OCI-M1 (cell line): ENCODE measurements around the gene CADPS2.

Experiments used
- DNase-seq: peaks from one replicate; lab custom pipeline; 2025; lab: John Stamatoyannopoulos, UW

CADPS2 gene

GRCh38 chr7:122364761-122365280 lies 521.4 kb downstream of the CADPS2 start:
- no peak for DNase-seq

GRCh38 chr7:122363144-122363543 lies 523.1 kb downstream of the CADPS2 start:
- no peak for DNase-seq

DNA sequence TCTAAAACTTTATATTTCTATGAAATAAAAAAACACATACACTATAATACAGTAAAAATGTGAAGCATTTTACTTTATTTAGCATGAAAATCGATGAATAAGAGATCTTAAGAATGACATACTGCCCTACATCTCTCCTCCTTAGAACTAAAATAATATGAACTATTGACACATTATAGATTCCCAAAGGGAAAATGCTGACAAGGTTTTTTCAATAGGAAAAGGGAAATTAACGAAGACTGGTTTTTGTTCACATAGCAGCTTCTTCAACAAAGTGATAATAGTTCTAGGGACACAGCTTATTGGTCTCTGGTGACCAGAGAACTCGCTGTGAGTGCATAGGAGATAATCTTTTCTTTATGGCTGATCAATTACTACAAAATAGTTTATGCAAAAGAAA lies 523.8 kb downstream of the CADPS2 start:
- no peak for DNase-seq

DNA sequence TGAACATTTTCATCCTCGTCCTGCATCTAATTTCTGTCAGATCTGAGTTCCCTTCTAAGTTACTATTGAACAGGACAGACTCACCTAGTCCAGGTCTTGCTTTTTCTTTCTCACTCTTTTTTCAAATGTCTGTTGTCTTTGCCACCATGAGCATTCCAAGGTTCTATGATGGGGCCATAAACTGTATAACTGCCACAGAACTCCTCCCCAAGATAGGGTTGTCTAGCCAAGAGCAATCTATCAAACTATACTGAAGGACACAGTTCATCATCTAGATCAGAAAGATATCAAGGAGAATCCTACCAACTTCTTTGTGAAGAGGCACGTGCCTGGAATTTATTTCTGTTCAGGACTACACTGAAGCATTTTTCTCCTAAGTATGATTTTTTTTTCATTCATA lies 531.6 kb downstream of the CADPS2 start:
- DNase-seq: no peak

DNA sequence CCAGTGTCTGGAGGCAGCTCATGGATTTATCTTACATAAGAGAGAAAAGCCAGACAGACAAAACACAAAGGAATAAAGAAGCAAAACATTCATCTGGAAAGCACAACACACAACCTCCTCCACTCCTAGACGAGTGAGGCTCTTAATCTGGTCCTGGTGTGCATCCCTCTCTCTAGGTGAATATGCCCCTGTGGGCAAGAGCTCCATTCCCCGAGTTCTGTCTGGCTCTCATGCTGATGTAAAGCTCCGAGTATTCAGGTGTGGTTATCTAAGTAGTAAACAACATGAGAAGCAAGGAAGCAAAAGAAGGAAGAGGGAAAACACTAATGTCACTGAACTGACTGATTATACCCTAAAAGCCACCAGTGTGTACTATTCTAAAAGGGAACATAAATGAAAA lies 533.8 kb downstream of the CADPS2 start:
- no peak for DNase-seq

GRCh38 chr7:122350701-122351100 lies 535.6 kb downstream of the CADPS2 start:
- no peak for DNase-seq

DNA sequence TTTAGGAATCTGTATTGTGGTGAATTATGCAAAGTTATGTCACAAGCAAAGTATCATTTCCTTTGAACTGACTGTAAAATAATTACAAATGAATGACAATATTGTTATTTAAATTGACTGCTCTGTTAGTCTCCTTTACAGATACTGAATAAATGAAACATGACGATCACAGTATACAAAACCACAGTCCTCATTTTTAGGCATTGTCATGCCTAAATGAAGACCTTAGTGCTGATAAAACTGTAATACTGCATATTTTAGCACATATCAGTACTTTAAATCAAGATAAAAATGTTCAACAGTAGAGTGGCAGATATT lies 542.0 kb downstream of the CADPS2 start:
- no peak for DNase-seq

- DNase-seq: no peak
Observed at GRCh38 chr7:122343601-122344302, 542.5 kb downstream of the CADPS2 start.

DNA sequence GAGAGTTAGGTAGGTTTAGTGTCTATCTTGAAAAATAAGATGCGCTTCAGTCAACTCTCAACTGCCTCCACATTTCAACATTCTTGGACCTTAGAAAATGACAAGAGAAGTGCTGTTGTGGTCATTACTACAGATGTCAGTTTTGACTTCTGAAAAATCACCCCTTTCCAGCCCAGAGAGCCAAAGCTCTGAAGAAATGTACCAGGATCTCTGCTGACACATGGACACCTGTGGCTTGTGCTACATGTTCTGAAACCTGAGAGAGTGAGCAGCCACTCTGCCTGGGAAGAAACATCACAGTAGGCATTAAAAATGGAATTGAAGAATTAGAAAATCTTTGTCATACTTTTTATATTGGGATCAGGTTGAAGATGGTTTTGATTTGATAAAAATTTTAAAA lies 545.8 kb downstream of the CADPS2 start:
- DNase-seq: no peak

DNA sequence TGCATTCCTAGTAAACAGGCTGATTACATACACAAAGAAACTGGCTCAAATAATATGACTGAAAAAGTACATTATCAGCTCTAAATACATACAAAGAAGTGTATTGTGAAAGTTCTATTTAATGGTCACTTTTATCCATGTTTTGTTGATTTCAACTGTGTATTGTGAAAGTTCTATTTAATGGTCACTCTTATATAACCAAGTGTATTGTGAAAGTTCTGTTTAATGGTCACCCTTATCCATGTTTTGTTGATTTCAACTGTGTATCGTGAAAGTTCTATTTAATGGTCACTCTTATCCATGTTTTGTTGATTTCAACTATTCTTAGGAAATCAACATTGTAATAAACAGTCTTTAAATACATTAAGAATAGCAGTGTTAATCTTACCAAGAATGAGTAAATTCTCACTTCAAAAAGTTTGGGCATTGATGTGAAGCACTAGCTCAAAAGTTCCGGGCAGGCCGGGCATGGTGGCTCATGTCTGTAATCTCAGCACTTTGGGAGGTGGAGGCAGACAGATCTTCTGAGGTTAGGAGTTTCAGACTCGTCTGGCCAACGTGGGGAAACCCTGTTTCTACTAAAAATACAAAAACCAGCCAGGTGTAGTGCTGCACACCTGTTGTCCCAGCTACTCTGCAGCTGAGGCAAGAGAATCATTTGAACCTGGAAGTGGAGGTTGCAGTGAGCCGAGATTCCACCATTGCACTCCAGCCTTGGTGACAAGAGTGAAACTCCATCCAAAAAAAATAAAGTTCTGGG lies 546.9 kb downstream of the CADPS2 start:
- DNase-seq: no peak

- no peak for DNase-seq
Observed at GRCh38 chr7:122337011-122337410, 549.2 kb downstream of the CADPS2 start.

- no peak for DNase-seq
Observed at GRCh38 chr7:122329145-122329802, 557.0 kb downstream of the CADPS2 start.

GRCh38 chr7:122327969-122328368 lies 558.3 kb downstream of the CADPS2 start:
- DNase-seq: no peak

DNA sequence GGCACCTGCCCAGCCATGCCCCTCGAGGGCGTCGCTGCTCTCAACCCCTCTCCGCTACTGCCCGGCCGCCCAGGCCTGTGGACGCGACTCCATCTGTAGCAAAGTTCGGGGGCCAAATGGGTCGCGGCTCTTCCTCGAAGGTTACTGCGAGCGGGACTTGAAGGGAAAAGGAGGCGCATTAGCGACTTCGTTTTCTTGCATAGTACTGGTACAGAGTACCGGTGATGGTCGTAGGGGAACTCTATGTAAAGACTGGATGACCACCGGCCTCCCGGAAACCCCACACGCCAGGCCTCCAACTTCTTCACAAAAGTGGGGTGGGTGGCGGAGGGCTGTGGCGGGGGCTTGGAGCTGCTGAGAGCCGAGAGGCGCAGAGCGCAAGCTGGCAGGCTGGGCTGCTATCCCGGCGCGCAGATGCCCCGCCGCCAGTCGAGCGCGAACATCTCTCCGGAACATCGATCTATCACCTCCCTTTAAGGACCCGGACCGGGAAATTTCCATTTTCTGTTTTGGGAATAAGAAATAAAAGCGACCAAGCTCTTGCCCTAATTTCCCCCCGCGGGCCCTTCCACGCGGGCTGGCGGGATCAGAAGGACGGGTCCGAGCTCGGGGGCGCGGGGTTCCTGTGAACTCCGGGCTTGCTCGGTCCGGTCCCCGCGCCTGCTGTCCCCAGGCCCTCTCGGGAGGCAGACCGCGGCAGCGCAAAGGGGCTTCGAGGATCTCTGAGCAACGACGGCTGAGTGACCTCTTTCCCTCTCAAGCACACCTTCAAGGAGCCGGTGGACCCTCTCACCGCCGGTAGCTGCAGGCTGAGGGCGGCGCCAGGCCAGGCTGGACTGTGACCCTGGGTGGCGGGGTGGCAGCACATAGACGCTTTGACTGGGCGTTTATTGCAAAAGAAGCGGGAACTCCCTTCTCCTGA lies 569.5 kb downstream of the CADPS2 start:
- no peak for DNase-seq

DNA sequence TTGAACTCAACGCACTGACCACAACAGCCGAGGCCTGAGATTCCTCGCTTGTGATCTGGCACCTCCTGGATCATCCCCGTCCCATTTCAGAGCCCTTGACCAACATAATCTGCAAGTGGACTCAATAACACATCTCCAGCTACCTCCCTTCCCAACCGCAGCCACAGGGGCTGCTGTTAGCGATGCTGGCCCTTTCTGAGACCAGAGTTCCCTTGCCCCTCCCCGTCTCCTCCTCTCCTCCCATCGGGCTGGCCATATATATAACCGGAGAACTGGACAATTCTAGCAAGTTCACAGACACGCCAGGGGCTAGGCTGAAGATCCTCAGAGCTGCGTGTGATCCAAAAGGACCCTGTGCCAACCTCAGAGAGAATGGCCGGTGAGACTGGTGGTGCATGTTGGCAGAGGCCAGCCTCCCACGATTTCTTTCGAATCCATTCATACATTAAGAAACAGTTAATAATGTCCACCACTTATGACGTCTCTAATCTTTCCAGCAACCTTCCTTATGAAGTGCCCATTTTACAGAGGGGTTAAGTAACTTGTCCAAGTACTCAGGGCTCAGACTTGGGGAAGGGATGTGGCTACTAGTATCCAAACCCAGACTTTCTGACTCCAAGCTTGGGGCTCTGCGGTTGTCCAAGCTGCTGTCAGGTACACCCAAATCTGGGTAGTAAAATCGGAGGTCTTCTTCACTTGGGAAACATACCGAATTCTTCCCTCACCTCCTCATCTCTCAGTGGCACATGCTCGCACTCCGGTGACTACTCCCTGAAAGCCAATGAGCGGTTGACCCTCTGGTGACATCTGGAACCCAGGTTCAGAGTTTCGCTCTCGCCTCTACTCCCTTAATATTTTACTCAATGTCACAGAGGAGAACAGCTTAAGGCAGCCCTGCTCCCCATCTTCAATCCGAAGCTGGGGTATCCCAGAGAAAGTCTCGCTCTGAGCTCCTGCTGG lies 570.5 kb downstream of the CADPS2 start:
- no peak for DNase-seq

DNA sequence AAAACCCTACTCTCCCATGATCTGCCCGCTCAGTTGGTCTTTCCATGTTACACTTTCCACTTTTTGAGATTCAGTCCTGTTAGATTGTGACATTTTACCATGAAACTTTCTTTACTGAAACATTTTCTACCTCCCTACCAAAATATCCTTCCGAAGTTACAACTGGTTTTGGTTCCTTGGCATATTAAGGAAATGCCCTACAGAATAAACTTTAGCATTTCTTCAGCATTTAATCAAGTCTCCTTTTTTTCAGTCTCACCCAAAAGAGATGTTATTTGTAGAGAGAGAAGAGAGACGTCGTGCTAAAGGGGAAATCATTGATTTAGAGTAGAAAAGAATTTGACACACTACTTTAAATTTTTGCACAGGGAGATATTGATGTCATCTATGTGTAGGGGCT lies 572.0 kb downstream of the CADPS2 start:
- no peak for DNase-seq

- no peak for DNase-seq
Observed at GRCh38 chr7:122312789-122313188, 573.5 kb downstream of the CADPS2 start.

DNA sequence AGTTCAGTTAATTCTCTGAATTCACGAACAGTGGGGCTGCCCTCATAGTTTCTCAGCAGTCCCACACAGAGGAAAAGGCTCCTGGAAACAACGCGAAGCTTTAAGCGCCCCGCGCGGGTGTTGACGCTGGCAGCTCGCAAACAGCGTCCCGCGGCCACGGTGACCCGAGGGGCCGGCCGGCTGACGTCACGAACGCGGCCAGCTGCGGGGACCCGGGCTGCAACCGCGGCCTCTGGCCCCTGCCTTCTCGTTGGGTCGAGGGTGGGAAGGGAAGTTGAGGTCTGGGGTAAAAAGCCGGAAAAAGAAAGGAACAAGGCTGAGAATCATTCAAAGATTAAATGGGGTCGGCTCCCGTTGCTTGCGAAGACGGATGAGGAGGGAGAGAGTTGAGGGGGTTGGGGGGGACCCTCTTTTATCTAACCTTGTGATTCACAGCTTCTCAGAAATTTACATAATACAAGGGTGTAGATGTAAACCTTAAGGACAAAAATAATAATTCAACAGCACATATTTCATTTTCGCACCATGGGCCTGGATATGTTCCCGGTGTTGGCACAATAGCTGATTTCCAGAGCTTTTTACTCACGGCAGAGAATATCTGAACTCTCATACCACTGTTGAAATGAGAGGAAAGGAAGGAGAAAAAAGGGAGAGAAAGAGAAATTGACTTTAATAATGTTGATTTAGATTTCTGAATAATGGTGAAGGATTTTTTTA lies 574.4 kb downstream of the CADPS2 start:
- DNase-seq: no peak

- peak; percentile 1 for DNase-seq
Observed at GRCh38 chr7:122311050-122311700, 575.1 kb downstream of the CADPS2 start.
